ELR (cell line): ENCODE results near the gene RAVER1.
"Not testable (repeated sequence)": the region's sequence is repeated elsewhere in the genome, so short reads cannot be mapped to it uniquely, and the experiment has no call there.

Source experiments
- DNase-seq: peaks from one replicate; pipeline ENCODE4 v3.0.0-alpha.2; 2015; ENCODE audit warnings: low read depth

RAVER1 gene

GRCh38 chr19:10290357-10290875, 42.9 kb downstream of the RAVER1 start:
- peak; percentile 43 for DNase-seq

- DNase-seq = peak; percentile 62
Measured at GRCh38 chr19:10289836-10290356, 43.4 kb downstream of the RAVER1 start, which contains the start of gene ICAM5. Gene ICAM5 (plus strand): TSS chr19:10289952. CDS start chr19:10290044, 92 bp downstream.

- peak; percentile 90 for DNase-seq
Measured at GRCh38 chr19:10289167-10289835, 44.0 kb downstream of the RAVER1 start.

GRCh38 chr19:10288662-10289166, 44.6 kb downstream of the RAVER1 start:
- DNase-seq = peak; percentile 87

GRCh38 chr19:10286803-10287737, 46.3 kb downstream of the RAVER1 start, which contains the start of gene ICAM4:
Gene ICAM4 (plus strand): TSS chr19:10286955. CDS start chr19:10287013, 58 bp downstream.
- DNase-seq = peak; percentile 26

- no peak for DNase-seq
Measured at GRCh38 chr19:10285393-10285792, 47.9 kb downstream of the RAVER1 start.

GRCh38 chr19:10284960-10285278, 48.4 kb downstream of the RAVER1 start:
- DNase-seq = no peak

- no peak for DNase-seq
Measured at GRCh38 chr19:10284065-10284959, 49.0 kb downstream of the RAVER1 start.

GRCh38 chr19:10283301-10284064, 49.8 kb downstream of the RAVER1 start:
- DNase-seq = no peak

GRCh38 chr19:10282043-10282442, 51.3 kb downstream of the RAVER1 start:
- DNase-seq = not testable (repeated sequence)

- DNase-seq = no peak
Measured at GRCh38 chr19:10279737-10280442, 53.4 kb downstream of the RAVER1 start.

- DNase-seq = no peak
Measured at GRCh38 chr19:10278935-10279334, 54.4 kb downstream of the RAVER1 start.

- DNase-seq = no peak
Measured at GRCh38 chr19:10277795-10278589, 55.3 kb downstream of the RAVER1 start.

GRCh38 chr19:10274589-10274988, 58.7 kb downstream of the RAVER1 start:
- no peak for DNase-seq

- peak; percentile 68 for DNase-seq
Measured at GRCh38 chr19:10271543-10272086, 61.7 kb downstream of the RAVER1 start.

GRCh38 chr19:10270616-10271394, 62.5 kb downstream of the RAVER1 start, which contains the start of gene ICAM1:
Gene ICAM1 (plus strand): TSS chr19:10271120. CDS start chr19:10271160, 40 bp downstream.
- peak; percentile 92 for DNase-seq

- peak; percentile 82 for DNase-seq
Measured at GRCh38 chr19:10270180-10270615, 63.1 kb downstream of the RAVER1 start.
